ENCODE measurements around the gene KRTAP10-5.

GRCh38 chr21:44530221-44530902 is 50.0 kb downstream of the KRTAP10-5 start:
- no peak for TF ChIP-seq CTCF (IDR thresholded peaks at IDR 0.05; ENCODE audit: insufficient read depth, low read length)
- TF ChIP-seq GABPA (IDR thresholded peaks at IDR 0.05; ENCODE audit: low read depth) = no peak
- TF ChIP-seq POLR2AphosphoS5 (IDR thresholded peaks at IDR 0.05; ENCODE audit: low read depth) = no peak
- no peak for TF ChIP-seq REST (IDR thresholded peaks at IDR 0.05; ENCODE audit: insufficient replicate concordance, low read depth)

All from HL-60 (cell line).